GM12864 (cell line): ENCODE results near the gene BTN3A1.
"Not testable (repeated sequence)": the region's sequence is repeated elsewhere in the genome, so short reads cannot be mapped to it uniquely, and the experiment has no call there.

ENCODE experiments used
- DNase-seq: peaks from one replicate; pipeline ENCODE4 v3.0.0-alpha.2; 2011; ENCODE audit warnings: low read depth
- H3K4me3 ChIP-seq: 2 replicates; pipeline ENCODE4 v1.5.1; 2011; ENCODE audit warnings: mild to moderate bottlenecking, low read depth, low read length, control low read depth
- CTCF ChIP-seq: IDR thresholded peaks from 2 replicates; pipeline ENCODE4 v1.5.1; 2011; ENCODE audit warnings: low read depth, mild to moderate bottlenecking, moderate library complexity, low read length, control low read depth, inconsistent platforms; ENCODE audit errors: missing control alignments

BTN3A1 gene

GRCh38 chr6:26455357-26455970, 53.4 kb downstream of the BTN3A1 start:
- no peak overlapping the region for H3K4me3 ChIP-seq
- DNase-seq, result no peak
- TF ChIP-seq CTCF, result no peak

GRCh38 chr6:26457264-26457805, 55.3 kb downstream of the BTN3A1 start:
- H3K4me3 ChIP-seq, result peak overlapping the region; percentile 82; the same call in 1 of the 2 replicates
- no peak for DNase-seq
- TF ChIP-seq CTCF, result no peak

DNA sequence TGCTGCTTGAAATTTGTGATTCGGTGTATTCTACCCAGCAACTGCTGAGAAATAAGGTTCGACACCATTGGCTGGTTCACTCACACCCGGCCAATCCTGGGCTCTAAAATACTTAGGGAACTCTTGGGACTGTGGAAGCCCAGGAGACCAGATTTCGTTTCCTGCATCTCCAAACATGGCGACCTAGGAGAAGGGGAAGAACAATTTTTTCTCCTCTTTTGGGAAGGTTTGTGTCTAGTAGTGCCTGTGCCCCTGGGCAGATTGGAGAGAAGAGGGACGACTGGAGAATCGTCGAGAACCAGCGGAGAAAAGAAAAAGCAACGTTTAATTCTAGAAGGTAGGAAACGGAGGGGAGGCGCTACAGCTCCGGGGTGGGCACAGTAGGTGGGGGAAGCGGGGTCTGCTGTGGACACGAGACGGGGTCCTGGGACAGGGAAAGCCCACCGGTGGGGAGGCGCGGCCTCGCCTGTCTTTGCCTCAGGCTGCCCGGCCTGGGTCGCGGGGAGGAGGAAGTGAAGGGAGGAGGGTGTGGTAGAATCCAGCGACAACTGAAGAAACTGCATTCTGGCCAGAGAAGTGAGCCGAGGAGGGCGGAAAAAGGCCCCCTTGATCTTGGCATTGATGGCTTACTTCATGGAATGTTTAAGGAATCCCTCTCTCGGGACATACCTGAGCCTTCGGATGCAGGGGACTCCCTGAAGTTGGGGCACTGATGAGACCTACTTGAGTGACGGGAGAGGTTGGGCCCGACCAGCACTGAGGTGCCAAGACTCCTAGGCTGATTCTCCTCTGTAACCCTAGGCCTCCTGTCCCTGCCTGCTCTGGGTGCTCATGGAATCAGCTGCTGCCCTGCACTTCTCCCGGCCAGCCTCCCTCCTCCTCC, 56.0 kb downstream of the BTN3A1 start, which contains the start of gene BTN2A1:
TSS of gene BTN2A1 (plus strand) at position 150 of the 883 bp plus-strand sequence. CDS start at position 832, 682 bp downstream.
- no peak for TF ChIP-seq CTCF
- peak within 1 kb of the TSS; percentile 82 for H3K4me3 ChIP-seq
- DNase-seq, result peak; percentile 73

- no peak for TF ChIP-seq CTCF
These were observed 57.1 kb downstream of the BTN3A1 start for GRCh38 chr6:26459023-26459810.

GRCh38 chr6:26461353-26461752, 59.3 kb downstream of the BTN3A1 start:
- not testable (repeated sequence) for DNase-seq, H3K4me3 ChIP-seq

More at GRCh38 chr6:26459023-26459810, 57.1 kb downstream of the BTN3A1 start:
- DNase-seq, result no peak
- H3K4me3 ChIP-seq, result no peak overlapping the region; the same call in 1 of the 2 replicates

GRCh38 chr6:26464014-26464413, 61.9 kb downstream of the BTN3A1 start:
- TF ChIP-seq CTCF, result no peak

More at GRCh38 chr6:26464014-26464413, 61.9 kb downstream of the BTN3A1 start:
- H3K4me3 ChIP-seq, result no peak overlapping the region
- DNase-seq, result no peak
